NCI-H1105 treated with DMSO at 0.1 percent for 48 hours (cell line): ENCODE measurements around the gene TMEM54.

Source experiments
- DNase-seq: peaks from one replicate; lab custom pipeline; 2025; lab: John Stamatoyannopoulos, UW

The TMEM54 gene

DNA sequence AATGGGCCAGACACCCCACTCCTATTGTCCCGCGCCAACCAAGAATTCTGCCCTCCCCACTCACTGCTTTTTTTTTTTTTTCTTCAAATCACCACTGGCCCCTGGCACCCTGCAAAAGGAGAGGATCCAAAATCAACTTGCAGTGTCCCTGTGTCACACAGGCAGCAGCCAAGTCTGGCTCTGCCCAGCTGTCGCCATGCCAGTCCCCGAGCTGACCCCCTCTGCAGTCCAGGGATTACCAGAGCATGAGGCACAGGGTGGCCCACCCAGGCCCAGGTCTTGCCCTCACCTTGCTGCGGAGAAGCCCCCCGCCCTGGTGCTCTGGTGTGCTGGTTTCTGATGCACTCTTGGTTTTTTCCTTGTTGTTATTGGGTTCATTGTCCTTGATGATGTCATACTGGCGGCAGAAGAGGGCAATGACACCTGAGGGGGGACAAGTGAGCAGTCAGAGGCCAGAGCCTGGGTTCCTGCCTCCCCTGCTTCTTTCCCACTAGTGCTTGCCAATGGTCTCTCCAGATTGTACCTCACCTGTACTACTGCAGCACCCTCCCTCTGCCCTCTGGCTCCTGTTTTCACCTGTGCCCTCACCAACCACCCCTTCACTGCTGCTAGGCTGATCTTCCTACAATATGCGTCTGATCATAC, 36.7 kb downstream of the TMEM54 start:
- no peak for DNase-seq

DNA sequence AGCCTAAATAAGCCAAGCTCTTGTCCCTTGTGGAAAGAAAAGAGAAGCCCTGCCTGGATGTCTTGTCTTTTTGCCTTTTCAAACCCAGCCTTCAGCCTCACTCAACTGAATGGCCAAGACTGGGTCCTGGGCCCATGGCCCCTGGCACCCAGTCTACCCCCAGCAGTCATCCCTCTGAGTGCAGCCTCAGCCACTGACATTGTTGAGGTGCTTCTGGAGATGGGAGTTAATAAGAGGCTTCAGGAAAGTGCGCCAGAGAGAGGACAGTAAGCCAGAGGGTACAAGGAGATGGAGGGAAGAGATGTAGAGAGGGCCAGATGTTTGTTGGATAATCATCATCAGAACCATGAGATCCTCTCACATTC, 37.3 kb downstream of the TMEM54 start:
- DNase-seq: no peak

DNA sequence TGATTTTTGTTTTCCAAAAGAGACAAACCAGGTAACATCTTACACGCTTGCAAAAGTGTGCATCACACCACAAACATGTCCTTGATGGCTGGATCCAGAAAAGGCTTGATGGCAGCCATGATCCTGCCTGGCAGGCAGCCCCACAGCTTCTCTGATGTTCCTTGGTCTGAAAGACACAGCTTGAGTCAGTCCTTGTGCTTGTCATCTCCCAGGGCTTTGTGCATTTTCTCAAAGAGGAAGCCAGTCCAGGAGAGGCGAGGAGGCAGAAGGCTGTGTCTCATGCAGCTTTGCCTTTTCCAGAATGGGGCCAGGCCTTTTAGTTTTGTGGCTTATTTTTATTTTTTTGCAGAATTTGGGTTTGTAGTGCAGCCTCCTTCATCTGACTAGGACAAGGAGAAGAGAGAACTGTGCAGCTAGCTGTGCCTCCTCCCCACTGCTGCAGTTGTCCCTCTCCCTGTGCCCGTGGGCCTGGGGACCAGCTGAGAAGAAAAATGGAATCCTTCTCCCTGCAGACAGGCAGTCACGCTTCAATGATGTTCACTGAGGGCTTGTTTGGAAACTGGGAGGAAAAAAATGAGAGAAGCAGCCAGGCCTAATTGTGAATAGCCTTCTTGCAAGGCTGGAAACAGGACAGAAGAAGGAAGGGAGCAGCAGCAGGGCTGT, 37.8 kb downstream of the TMEM54 start:
- no peak for DNase-seq

DNA sequence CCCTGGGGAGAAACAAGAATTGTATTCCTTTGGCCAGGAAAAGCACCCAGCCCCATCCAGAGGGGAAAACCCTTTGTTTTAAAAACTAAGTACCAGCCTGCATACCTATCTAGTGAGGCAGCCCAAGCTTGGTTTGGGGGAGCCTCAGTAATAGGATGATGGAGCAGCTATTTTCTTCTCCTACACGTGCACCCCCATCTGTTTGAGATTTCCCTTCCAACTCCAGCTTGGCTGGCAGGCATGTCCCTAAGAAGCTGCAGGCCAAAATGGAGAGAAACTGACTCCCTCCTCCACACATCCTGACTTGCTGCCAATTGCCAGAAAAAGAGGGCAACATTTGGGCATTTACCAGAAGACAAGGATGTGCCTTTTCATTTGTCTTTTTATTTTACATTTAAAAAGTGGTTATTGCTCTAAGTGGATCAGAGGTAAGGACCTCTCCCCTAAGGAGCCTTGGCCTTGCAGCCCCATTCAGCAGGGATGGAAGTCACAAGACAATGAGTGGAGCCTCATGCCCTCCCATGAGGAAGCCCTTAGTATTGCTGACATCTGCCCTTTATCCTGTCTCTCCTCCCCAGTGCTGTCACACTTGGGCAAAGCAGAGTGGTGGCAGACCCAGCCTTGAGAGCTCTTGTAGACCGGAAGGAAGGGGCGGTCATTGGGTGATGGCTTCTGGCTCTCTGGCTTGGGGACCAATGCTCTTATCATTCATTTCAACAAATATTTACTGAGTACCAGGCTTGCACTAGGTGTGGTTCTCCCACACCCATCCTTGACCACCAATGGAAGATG, 39.1 kb downstream of the TMEM54 start:
- no peak for DNase-seq

DNA sequence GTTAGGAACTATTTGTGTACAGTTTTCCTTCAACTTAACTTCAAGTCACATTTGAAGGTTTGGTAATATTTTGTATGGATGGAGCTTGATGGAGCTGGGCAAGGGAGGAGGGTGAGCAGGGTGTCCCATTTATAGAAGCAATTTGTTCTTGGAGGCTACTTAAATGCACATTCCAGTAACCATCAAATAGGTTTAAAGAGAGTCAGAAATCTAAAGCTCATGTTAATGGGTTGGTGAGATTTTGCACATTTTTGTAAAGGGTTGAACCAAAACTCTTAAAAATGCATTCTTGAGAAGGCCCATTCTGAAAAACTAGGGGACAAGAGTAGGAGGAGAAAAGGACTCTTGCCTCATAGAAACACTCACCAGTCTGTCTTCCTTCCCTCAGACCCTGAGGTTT, 40.6 kb downstream of the TMEM54 start:
- DNase-seq: no peak

DNA sequence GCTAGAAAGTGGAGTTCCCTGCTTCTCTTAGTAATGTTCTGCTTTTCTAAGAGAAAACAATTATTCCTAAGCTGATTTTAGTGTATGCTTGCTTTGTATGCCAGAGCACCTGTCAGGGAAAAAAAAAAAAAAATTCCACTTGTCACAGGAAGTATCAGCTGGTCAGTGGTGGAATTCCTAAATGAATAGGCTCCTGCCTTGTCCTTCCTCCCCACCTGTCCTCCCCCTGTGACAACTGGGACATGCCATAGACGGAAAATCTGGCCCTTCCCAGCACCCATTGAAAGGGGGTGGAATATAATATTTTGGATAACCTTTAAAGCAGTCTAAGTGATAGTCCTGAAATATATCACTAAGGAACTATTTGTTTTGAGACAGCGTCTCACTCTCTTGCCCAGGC, 41.3 kb downstream of the TMEM54 start:
- DNase-seq: no peak

DNA sequence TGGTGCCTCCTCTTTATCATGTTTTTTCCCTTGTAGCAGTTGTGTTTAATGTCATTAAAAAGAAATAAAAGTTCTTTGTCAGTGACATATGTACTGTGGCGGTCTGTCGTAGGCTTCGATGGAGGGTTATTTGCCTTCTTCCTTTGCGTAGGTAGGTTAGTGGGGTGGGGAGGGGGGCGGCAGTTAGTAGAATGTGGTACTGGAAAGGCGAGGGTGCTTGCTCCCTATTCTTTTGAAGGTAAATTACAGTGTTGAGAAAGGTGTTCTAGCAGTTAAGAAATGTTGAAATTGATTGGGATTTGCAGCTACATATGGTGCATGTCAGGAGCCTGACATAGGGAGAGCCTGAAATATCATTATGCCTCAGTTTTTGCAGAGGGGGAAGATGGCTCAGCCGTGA, 42.4 kb downstream of the TMEM54 start:
- no peak for DNase-seq

DNA sequence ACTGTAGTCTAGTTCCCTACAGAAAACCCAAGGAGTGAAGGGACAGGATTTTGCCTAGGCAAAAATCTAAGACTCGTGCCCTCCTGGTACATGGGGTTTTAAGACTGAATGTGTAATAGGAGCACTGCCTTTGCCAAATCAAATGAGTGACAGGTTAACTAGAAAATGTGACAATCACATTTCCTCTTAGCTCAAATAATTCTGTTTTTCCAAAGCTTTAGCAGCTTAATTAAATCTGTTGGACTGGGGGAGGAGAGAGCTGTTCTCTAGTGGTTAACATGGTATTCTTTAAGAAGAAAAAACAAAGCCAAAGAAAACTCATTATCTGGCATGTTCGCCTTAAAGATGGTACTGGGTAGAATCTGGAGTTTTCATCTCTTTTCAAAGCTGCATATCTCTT, 43.1 kb downstream of the TMEM54 start:
- DNase-seq: no peak

DNA sequence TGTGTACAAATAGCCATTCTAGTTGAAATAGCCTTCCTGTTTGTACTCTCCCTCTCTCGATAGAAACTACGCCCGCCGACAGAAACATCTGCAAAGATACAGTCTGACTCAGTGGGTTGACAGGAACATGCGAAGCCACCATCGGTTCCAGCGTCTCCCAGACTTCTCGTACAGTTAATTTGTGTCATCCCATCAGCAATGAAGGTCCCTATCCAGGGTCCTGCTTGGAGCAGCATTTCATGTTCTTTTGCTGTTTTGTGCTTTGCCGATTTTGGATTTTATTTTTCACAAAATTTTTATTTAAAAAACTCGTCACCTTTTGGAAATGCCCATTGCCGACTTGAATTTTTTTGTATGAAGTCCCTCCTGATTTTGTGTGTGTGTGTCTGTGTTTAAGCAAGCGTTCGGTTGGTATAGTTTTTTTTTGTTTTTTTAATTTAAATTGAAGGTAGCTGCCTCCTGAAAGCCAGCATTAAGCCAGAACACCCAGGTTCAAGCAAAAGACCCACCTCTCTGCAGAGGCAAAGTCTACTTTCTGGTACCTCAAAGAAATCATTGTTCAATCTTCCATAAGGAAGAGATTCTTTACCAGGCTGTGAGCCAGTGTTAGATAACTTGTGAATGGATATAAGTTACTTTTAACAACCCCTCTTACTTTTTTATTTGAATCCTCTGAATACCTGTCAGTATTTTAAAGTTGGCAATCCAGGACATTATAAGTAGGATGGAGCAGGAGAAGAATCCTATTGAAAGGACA, 45.1 kb downstream of the TMEM54 start:
- DNase-seq: no peak

DNA sequence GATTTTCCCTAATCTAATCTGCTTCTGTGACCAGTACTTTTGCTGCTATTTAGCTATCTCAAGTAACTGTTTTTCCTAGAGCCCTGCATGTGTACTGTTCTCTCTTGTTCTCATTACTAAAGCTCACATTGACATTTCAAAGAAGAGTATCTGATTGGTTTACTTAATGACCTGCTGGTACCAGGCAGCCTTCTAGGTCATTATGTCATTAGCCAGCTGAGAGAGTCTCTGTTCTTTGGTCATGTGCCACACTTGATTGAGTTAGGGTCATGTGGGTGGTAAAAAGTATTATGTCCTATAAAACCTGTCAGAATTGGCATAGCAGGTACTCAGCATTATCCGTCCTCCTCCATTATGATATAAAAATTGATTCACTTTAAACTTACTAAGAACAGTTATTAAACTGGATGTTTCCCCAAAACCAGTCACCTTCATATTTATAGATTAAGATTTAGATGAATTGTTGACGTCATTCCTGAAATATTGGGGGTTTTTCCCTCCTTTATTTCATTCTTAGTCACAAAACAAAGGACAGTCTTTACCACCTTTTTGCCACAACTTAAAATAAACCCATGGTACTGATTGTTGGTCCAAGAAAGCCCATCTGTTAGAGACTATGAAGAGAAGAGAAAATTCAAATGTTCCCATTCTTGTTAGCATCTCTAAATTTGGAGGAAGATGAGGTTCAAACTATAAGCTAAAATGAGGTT, 52.7 kb downstream of the TMEM54 start:
- peak; percentile 9 for DNase-seq
